Measurements from ENCODE around the gene ZNF155.

DNA sequence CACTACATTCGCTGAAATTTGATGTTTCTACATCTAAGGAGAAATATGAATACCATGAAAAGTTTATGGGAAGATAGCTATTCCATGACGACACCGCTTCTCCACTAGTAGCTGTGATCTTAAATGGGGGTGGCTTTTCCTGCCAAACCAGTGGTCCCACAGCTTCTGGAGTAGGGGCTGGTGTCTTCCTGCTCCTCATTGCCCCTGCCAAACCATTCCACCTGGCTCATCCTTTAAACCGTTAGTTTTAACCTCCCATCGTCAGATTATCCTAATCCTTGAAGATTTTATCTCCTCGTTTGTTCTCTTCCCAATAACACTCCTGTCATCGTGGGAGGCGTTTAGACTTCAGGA is 18.2 kb downstream of the ZNF155 start:
- TF ChIP-seq EZH2 (IDR thresholded peaks at IDR 0.05; ENCODE audit: low read length): no peak
- TF ChIP-seq, protein P1, sequence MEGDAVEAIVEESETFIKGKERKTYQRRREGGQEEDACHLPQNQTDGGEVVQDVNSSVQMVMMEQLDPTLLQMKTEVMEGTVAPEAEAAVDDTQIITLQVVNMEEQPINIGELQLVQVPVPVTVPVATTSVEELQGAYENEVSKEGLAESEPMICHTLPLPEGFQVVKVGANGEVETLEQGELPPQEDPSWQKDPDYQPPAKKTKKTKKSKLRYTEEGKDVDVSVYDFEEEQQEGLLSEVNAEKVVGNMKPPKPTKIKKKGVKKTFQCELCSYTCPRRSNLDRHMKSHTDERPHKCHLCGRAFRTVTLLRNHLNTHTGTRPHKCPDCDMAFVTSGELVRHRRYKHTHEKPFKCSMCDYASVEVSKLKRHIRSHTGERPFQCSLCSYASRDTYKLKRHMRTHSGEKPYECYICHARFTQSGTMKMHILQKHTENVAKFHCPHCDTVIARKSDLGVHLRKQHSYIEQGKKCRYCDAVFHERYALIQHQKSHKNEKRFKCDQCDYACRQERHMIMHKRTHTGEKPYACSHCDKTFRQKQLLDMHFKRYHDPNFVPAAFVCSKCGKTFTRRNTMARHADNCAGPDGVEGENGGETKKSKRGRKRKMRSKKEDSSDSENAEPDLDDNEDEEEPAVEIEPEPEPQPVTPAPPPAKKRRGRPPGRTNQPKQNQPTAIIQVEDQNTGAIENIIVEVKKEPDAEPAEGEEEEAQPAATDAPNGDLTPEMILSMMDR (optimal IDR thresholded peaks at IDR 0.05 in 1 of 3, IDR thresholded peaks at IDR 0.05 in 1 of 3, conservative IDR thresholded peaks at IDR 0.05 in 1 of 3; ENCODE audit: extremely low read depth in 1 of 3, insufficient read depth in 2 of 3, low read length in 3 of 3): no peak

Measured in keratinocyte (primary cell).